NCI-H345 treated with DMSO at 0.1 percent for 48 hours (cell line): ENCODE data around the gene RMI2.
A peak's percentile ranks its signal among the peaks of the same experiment; 100 is the strongest.

Experiments used
- DNase-seq: peaks from one replicate; lab custom pipeline; 2025; ENCODE audit not compliant: unreplicated experiment; lab: John Stamatoyannopoulos, UW

Gene RMI2

DNA sequence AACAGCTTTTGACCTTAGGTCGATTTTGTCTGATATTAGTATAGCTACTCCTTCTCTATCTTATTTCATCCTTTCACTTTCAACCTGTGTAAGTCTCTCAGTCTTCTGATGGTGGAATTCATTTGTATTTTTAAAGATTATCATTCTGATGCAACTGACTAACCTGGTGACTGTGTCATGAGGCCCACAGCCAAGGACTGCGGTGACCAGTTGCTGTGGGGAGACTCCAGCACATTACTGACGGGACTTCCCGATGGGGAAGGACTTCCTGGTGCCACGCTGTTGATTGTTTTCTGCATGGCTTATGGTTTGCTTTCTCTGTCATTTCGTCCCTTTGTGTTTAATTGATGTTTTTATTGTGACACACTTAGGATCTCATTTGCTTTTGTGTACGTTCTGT is 34.2 kb downstream of the RMI2 start:
- DNase-seq, result no peak

DNA sequence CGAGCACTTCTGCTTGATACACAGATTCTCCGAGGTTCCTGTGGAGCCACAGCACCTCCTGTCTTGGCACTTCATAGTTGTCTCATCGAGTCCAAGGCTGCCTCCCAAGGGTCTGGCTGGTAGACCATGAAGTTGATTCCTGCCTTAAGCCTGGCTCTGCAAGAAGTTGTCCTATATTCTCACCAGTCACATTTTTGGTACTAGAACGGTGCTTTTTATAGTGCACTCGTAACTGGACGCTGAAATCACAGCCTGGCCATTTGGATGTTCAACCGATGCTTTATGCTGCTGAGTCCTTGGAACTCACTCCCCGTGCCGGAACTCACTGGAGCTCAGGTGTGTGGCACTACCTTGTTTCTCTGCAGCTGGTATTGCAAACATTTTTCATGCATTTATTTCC is 35.6 kb downstream of the RMI2 start:
- DNase-seq, result no peak

- no peak for DNase-seq
Observed at GRCh38 chr16:11383481-11384183, 38.4 kb downstream of the RMI2 start.

DNA sequence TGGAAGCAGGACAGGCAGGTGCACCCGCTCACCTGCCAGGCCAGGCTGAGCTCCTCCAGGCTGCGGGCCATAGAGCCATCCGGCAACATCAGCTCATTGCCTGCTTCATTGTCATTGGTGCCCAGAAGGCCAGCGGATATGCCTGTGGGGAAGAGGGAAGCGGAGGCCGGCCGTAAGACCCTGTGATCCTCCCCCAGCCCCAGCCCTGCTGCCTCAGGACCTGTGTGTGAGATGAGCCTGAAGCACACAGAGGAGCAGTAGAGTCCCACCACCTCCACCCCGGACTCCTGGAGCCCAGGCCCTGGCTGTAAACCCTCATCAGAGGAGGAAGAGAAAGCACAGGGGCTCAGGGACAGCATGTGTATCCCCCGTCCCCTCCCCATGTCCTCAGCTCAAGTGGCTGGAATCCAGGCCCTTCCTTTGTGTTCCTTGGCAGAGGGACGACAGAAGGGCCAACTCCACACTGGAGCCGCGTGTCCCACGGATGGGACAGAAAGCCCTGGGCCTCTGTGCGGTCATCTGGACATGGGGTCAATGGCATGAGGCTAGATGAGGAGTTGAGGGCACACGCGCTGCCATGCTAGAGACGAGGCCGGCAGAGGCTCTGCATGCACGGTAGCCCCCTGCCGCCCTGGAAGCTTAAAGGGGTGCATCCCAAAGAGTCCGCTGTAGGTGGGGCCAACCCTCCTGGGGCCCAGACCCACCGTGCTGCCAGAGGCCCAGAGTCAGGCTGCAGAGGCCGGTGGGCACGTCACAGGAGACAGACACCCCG is 39.1 kb downstream of the RMI2 start:
- DNase-seq, result no peak

- no peak for DNase-seq
Observed at GRCh38 chr16:11384956-11385586, 39.8 kb downstream of the RMI2 start.

DNA sequence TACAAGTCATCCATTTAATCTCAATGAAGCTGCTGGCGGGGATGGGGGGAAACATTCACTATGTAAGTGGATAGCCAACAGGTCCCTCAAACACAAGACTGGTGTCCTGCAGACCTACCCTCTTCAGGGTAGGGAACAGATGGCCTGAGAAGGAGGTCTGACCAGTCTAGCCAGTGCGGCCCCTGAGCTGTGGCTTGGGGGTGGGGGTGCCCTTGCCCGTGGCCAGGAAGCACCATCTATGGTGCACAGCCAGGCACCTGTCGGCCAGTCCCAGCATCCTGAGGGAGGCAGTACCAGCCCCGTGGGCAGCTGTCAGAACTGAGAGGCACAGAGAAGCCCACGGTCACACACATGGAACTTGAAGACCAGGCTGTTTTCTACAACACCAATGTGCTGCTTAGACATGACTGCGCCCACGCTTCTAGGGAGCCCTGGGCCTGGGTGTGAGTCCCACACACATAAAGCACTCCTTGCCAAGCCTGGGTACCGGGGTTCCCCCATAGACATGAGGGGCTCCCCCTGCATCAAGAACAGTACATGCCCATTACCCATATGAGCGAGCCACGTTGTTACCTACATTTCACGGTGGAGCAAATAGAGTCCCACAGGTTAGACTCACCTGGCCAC is 40.9 kb downstream of the RMI2 start:
- no peak for DNase-seq

- no peak for DNase-seq
Observed at GRCh38 chr16:11386791-11387546, 41.7 kb downstream of the RMI2 start.

GRCh38 chr16:11389083-11389482 is 43.8 kb downstream of the RMI2 start:
- DNase-seq, result no peak

GRCh38 chr16:11389631-11390565 is 44.6 kb downstream of the RMI2 start:
- DNase-seq, result no peak

DNA sequence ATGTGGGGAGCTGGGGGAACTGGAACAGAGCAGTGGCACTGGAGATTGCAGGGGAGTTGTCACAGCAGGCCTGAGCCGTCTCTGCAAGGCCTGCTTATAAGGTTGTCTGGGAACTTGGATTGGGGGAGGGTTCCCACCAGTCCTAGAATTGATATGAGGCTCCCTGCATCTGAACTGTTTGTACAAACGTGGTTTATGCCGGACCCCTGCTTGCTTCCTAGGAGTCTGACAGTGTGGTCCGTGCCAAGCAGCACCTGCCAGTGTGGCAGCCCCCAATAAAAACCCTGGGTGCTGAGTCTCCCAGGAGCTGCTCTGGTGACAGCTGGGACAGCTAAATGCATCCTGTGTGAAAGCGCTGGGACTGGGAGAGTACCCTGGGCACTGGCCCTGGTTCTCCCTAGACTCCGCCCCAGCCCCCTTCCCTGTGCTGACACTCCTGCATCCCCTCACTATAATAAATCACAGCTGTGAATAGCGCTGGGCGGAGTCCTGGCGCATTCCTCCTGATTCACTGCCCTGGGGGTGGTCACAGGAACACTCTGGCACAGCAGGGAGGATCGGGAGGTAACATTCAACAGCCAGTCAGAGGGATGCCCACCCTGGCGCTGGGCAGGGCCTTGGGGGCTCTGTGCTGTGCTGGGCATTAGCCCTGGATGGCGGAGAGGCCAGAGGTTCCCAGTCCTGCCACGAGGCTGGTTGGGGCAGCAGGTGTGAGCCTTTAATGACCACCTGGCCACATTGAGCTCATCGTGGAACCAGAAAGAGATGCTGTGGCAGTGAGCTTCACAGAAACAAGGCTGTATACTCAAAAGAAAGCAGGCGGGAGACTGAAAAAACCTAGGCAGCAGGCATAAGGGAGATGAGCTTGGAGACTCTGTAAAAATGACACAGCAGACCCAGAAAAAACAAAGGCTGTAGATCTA is 45.6 kb downstream of the RMI2 start:
- peak; percentile 70 for DNase-seq

GRCh38 chr16:11391576-11391975 is 46.3 kb downstream of the RMI2 start:
- peak; percentile 77 for DNase-seq

DNA sequence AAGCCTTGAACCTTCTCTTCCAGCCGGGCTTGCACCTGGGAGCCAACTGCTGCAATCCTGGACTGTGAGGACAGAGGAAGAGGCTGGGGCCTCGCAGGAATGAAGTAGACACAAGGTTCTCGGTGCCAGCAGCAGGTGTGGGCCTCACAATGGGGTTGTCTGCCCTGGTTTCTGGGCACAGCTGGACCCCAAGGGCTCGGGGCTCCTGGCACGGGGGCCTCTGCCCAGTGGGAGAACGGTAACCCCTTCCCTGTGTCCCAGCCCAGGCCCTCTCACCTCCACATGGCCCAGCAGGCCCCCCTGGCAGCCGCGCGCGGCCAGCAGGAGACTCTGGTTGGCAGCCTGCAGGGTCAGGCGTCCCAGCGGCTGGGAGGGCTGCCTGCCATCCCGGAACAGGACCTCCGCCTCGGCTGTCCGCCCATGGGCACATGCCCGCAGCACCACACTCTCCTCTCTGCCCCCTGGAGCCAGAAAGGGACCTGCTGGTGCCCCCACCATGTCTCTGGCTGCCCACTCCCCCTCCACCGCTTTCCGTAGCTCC is 46.9 kb downstream of the RMI2 start:
- no peak for DNase-seq

DNA sequence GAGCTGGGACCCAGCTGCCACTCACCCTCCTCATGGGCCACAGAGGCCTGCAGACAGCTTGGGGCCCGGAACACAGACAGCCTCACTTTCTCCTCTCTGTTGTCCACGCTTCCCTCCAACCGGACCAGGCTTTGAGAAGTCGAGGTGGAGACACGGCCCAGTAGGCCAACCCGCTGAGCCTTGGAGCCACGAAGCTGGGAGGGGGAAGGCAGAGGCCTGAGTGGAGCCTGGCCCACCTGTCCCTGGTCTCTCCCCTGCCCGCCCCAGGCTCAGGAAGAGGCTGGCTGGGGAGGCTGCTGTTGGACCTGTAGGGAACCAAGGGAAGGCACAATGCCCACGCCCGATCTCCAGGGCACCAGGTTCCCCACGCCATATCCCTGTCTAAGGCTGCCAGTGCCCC is 48.1 kb downstream of the RMI2 start:
- no peak for DNase-seq

DNA sequence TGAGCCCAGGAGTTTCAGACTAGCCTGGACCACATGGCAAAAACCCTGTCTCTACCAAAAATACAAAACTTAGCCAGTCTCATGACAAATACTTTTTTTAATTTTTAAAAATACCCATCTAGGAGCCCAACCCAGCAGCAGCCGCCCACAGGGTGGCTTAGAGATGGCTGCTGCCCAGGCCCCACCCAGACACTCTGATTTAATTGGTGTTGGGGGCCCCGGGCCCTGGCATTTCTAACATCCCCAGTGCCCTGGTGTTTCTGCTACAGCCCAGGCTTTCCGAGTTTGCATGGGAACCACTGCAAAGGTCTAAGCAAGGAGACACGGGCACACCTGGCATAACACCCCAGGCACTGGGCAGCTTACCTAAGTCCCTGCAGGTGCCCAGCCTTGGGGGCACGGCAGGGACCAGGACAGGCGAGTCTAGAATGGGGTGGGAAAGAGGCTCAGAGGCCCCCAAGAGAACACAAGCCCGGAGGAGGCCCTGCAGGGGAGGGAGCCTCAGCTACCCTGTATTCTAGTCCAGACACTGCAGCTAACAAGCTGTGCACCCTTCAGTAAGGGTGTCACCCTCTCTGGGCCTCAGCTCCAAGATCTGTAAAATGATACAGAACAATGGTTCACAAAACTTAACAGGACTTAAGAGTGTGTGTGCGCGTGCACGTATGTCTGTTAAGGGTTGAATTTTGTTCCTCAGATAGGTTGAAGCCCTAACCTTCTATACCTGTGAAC is 48.8 kb downstream of the RMI2 start:
- DNase-seq, result no peak

DNA sequence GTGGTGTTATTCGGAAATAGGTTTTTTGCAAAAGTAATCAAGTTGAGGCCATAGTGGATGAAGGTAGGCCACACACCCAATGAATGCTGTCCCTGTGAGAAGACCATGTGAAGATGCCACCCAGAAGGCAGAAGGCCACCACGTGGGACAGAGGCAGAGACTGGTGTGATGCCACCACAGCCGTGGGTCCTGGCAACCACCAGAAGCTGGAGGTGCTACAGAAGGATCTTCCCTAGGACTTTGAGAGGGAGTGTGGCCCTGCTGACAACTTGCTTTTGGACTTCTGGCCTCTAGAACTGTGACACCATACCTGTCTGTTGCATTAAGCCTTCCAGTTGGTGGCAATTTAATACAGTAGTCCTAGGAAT is 49.3 kb downstream of the RMI2 start:
- no peak for DNase-seq

DNA sequence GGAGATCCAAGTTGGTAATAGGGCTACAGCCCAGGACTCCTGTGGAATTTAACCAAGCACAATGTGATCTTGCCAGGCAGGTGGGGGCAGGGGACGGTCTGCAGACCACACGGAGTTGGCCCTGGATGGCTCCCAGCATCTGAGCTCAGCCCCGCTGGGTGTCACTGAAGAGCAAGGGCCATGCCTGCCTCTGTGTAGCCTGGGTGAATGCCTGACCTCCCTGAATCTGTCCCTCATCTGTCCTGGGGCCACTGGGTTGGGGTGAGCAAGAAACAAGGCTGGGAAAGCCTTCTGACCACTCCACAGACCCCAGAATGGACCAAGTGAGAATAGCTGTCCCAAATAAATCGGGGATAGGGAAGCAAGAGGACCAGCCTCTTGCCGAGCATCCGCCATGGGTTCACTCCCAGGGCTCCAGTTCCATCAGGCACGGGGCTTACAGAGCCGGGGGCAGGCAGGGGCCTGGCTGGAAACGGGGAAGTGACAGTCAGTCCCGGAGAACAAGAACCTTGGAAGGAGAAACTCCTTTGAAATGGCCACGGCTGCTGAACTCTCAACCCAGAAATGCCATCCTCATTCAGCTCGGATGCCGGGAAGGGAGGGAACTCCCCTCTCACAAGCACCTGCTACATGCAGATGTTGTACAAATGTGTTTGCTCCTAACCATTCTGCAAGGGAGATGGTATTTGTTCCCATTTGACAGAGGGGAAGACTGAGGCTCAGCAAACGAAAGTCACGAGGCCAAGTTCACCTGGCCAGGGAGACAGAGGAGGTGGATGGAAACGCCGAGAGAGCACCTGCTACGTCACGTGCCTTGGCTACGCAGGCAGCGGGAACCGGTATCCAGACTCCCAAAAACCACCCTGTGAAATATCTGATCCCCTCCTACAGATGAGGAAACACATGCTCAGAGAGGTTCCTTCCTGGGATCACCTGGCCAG is 50.0 kb downstream of the RMI2 start:
- DNase-seq, result no peak

GRCh38 chr16:11395949-11396240 is 50.6 kb downstream of the RMI2 start:
- DNase-seq, result no peak
